HepG2 (cell line): ENCODE data around the gene N4BP2. TPM values are rescaled to one million over a fixed set of nuclear protein-coding genes. Genes with fewer than 3 reads are reported as not detected.

ENCODE experiments used
- AHDC1 ChIP-seq: sonication (generic); formaldehyde crosslinking; IDR thresholded peaks from 2 replicates; pipeline ENCODE4 v1.5.1; 2020; ENCODE audit warnings: mild to moderate bottlenecking, missing genetic modification reagents, borderline replicate concordance
- DPF2 ChIP-seq: sonication (generic); formaldehyde crosslinking; IDR thresholded peaks from 2 replicates; pipeline ENCODE4 v1.4.0; 2020; ENCODE audit warnings: mild to moderate bottlenecking, low read depth, missing genetic modification reagents, borderline replicate concordance
- FOXP4 ChIP-seq: sonication (generic); formaldehyde crosslinking; IDR thresholded peaks from 2 replicates; pipeline ENCODE4 v1.4.0; 2020; ENCODE audit warnings: missing genetic modification reagents
- HOXD1 ChIP-seq: sonication (generic); formaldehyde crosslinking; IDR thresholded peaks from 2 replicates; pipeline ENCODE4 v1.5.0; 2020; ENCODE audit warnings: missing genetic modification reagents
- KDM3A ChIP-seq: IDR thresholded peaks from 2 replicates; pipeline ENCODE4 v1.6.1; 2018; ENCODE audit warnings: low read depth, missing compliant biosample characterization
- NCOR1 ChIP-seq: fragments of 200-600 bp; sonication (generic); IDR thresholded peaks from 2 replicates; pipeline ENCODE4 v1.7.0; 2017; ENCODE audit warnings: antibody characterized with exemption, low read length, borderline replicate concordance
- RNF2 ChIP-seq: fragments of 450-650 bp; conservative IDR thresholded peaks from 2 replicates; pipeline ENCODE4 v1.6.1; 2016; ENCODE audit warnings: low read depth
- SIX4 ChIP-seq: sonication (generic); formaldehyde crosslinking; IDR thresholded peaks from 2 replicates; pipeline ENCODE4 v1.4.0; 2020; ENCODE audit warnings: missing genetic modification reagents
- ZKSCAN8 ChIP-seq: IDR thresholded peaks from 2 replicates; pipeline ENCODE4 v1.6.1; 2016; ENCODE audit warnings: borderline replicate concordance, missing genetic modification reagents, missing compliant biosample characterization
- polyA plus RNA-seq, 8 experiments: library from polyadenylated mRNA; depleted of rRNA in 3 of 8; stranded (reverse) in 7 of 8; unstranded in 1 of 8; fragments of >200 nt; fragmentation: Illumina TruSeq in 4 of 8; extraction: Trizol in 4 of 8; gene quantifications; 2 replicates each; pipeline versions ENCODE4 v1.2.1 to v1.2.3, GENCODE V29; 2011 to 2016; ENCODE audit warnings: low read depth in 4 of 8, missing spikeins in 1 of 8, mixed read lengths in 1 of 8; ENCODE audit not compliant: insufficient read depth in 1 of 8
- total RNA-seq, 5 experiments: library from RNA; depleted of rRNA; stranded (reverse); fragments of >200 nt; fragmentation: Illumina TruSeq; extraction: Trizol; gene quantifications; 2 replicates each; pipeline ENCODE4 v1.2.3, GENCODE V29; 2016; ENCODE audit warnings: low read depth in 1 of 5

Gene N4BP2
- total and polyA plus RNA-seq, 2 of the 13 experiments (the other 11 are each of a cell fraction or from before 2014, with no cell fraction given) = 5.6 to 12.9 TPM

DNA sequence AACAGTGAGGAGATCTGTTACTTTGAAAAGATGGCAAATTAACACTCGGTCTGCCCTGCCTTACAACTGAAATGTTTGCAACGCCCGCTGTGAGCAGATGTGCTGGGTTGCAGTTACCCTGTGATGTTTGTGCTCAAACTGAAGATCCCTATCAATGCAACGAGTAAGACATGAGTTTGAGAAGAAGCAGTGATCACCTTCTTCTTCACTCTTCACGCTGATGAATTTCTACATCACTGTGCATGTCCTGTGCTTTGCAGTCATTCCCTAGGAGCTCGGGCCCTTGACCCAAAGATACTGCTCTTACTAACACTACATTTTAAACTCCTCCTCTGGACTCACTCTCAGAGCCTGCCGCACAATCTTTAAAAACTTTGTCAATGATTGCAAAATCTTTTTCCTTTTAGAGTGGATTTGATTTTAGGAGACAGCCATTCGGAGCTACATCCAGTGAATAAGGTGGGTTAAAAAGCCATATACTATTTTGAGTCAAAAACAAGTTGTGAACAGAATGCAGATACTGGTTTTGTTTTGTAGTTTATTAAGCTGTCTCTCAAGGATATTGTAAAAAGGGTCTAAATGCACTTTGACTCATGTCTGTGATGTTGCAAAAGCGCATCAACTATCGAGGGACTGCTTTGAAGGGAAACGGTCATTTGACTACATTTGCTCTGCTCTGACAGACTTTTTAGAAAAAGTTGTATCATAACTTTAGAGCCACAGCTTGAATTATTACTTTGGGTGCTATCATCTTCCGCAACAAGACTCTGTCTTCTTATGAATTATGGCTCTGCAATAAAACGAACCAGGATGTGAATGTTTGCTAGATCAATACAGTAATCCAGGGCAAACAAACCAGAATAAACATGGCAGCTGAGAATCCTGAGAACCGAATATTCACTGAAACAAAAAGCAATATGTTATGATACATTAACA, 134.5 kb downstream of the N4BP2 start (continued):
- TF ChIP-seq FOXP4 (CRISPR knock-in tag) (peak; percentile 89), AHDC1 (CRISPR knock-in tag) (peak; percentile 97), ZKSCAN8 (CRISPR knock-in tag) (0 out of 2 replicates have a peak, but pooled peaks have one; percentile 60), DPF2 (CRISPR knock-in tag) (peak; percentile 85; the same call in 1 of the 2 replicates), NCOR1 (peak; percentile 83; the same call in 1 of the 2 replicates), HOXD1 (CRISPR knock-in tag) (0 out of 2 replicates have a peak, but pooled peaks have one; percentile 37), RNF2 (no peak), SIX4 (CRISPR knock-in tag) (no peak), KDM3A (CRISPR knock-in tag) (no peak)
- TF ChIP-seq, all 625 proteins: peak for 74
